SK-N-SH (cell line): ENCODE data around the gene GPX6.
"Not testable (repeated sequence)": the region's sequence is repeated elsewhere in the genome, so short reads cannot be mapped to it uniquely, and the experiment has no call there.

Source experiments
- CHD2 ChIP-seq: fragments of 150-350 bp; IDR thresholded peaks from 2 replicates; pipeline ENCODE4 v1.6.1; 2018; ENCODE audit warnings: low read length; ENCODE audit not compliant: partially characterized antibody
- CTCF ChIP-seq: fragments of 200-600 bp; sonication (generic); IDR thresholded peaks from 2 replicates; pipeline ENCODE4 v1.6.1; 2017; ENCODE audit warnings: antibody characterized with exemption, mild to moderate bottlenecking, moderate library complexity
- FOXM1 ChIP-seq: IDR thresholded peaks from 2 replicates; pipeline ENCODE4 v1.4.0; 2012; ENCODE audit warnings: low read depth, mild to moderate bottlenecking
- MAX ChIP-seq: IDR thresholded peaks from 2 replicates; pipeline ENCODE4 v1.4.0; 2012; ENCODE audit warnings: low read depth
- POLR2AphosphoS5 ChIP-seq: IDR thresholded peaks from 2 replicates; pipeline ENCODE4 v1.6.1; 2012; ENCODE audit warnings: low read depth, low read length
- RCOR1 ChIP-seq: fragments of 150-350 bp; IDR thresholded peaks from 2 replicates; pipeline ENCODE4 v1.6.1; 2017; ENCODE audit warnings: antibody characterized with exemption, low read length
- REST ChIP-seq: IDR thresholded peaks from 2 replicates; pipeline ENCODE4 v1.6.1; 2012; ENCODE audit warnings: mild to moderate bottlenecking, low read depth, low read length, moderate library complexity
- SIN3A ChIP-seq: IDR thresholded peaks from 2 replicates; pipeline ENCODE4 v1.6.1; 2012; ENCODE audit warnings: low read depth, mild to moderate bottlenecking, low read length, moderate library complexity, borderline replicate concordance
- SMC3 ChIP-seq: IDR thresholded peaks from 2 replicates; pipeline ENCODE4 v1.6.1; 2012; ENCODE audit warnings: low read depth, low read length, improper control_type of control experiment
- TAF1 ChIP-seq: IDR thresholded peaks from 2 replicates; pipeline ENCODE4 v1.6.1; 2012; ENCODE audit warnings: low read depth, mild to moderate bottlenecking, low read length, moderate library complexity, borderline replicate concordance
- TF ChIP-seq, protein P1 (sequence below): IDR thresholded peaks from 2 replicates; pipeline ENCODE4 v1.4.0; 2012; ENCODE audit warnings: low read depth, borderline replicate concordance

GRCh38 chr6:28502709-28503305 lies 12.8 kb downstream of the GPX6 start:
- TF ChIP-seq, protein P1, sequence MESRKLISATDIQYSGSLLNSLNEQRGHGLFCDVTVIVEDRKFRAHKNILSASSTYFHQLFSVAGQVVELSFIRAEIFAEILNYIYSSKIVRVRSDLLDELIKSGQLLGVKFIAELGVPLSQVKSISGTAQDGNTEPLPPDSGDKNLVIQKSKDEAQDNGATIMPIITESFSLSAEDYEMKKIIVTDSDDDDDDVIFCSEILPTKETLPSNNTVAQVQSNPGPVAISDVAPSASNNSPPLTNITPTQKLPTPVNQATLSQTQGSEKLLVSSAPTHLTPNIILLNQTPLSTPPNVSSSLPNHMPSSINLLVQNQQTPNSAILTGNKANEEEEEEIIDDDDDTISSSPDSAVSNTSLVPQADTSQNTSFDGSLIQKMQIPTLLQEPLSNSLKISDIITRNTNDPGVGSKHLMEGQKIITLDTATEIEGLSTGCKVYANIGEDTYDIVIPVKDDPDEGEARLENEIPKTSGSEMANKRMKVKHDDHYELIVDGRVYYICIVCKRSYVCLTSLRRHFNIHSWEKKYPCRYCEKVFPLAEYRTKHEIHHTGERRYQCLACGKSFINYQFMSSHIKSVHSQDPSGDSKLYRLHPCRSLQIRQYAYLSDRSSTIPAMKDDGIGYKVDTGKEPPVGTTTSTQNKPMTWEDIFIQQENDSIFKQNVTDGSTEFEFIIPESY = not testable (repeated sequence)
- TF ChIP-seq CHD2, FOXM1, CTCF, REST, TAF1, POLR2AphosphoS5, SMC3, MAX, SIN3A, RCOR1: not testable (repeated sequence)
